Stimulated activated CD4-positive, alpha-beta T cell treated with anti-CD3 and anti-CD28 coated beads, Interleukin-4, amount 100 ng/mL, for 1 hour (primary cell): ENCODE results near the gene YBEY.
"Not testable (repeated sequence)": the region's sequence is repeated elsewhere in the genome, so short reads cannot be mapped to it uniquely, and the experiment has no call there.

ENCODE experiments used
- DNase-seq: peaks from one replicate; pipeline ENCODE4 v3.0.0-alpha.2; 2020

YBEY gene

GRCh38 chr21:46307625-46308024, 21.5 kb downstream of the YBEY start:
- no peak for DNase-seq

- no peak for DNase-seq
Observed at GRCh38 chr21:46308431-46308830, 22.3 kb downstream of the YBEY start.

DNA sequence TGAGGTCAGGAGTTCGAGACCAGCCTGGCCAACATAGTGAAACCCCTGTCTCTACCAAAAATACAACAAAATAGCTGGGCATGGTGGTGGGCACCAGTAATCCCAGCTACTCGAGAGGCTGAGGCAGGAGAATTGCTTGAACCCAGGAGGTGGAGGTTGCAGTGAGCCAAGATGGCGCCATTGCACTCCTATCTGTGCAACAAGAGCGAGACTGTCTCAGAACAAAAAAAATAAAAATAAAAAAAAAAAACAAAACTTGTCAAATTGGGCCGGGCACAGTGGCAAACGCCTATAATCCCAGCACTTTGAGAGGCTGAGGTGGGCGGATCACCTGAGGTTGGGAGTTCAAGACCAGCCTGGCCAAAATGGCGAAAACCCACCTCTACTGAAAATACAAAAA, 24.1 kb downstream of the YBEY start:
- DNase-seq: not testable (repeated sequence)

- no peak for DNase-seq
Observed at GRCh38 chr21:46311568-46311967, 25.4 kb downstream of the YBEY start.

- no peak for DNase-seq
Observed at GRCh38 chr21:46312949-46313348, 26.8 kb downstream of the YBEY start.

- DNase-seq: no peak
Observed at GRCh38 chr21:46314441-46315020, 28.4 kb downstream of the YBEY start.

- DNase-seq: no peak
Observed at GRCh38 chr21:46316708-46317324, 30.7 kb downstream of the YBEY start.

DNA sequence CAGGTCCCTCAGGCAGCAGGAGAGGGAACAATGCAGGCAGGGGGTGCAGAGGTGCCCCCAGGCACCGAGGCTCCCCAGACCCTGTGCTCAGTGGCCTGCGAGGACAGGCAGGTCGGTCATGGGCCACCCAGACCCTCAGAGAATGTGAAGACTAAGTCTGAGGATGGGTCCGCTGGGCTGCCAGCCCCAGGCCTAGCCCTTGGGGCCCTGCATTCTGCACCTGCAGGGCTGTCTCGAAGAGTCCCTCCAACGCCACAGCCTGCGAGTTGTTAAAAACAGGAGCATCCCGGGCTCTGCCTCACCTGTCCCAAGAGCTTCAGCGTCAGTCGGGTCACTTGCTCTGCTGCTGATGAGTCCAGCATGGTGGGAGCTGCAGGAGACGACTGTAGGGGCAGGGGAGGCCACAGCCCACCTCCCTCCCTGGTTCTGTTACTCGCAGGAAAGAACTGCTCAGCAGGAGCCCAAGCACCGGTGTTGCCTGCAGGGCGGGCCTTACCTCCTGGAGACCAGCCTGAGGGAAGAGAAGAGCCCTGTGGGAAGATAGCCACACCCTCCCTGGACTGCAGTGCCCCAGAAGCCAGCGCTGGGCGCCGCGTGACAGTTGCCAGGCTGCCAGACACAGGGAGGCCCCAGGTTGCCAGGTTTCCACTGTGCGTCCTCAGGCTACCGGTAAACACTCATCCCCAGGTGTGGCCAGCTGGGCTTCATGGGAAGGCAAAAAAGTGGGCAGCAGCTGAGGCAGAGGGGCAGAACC, 31.7 kb downstream of the YBEY start:
- no peak for DNase-seq

DNA sequence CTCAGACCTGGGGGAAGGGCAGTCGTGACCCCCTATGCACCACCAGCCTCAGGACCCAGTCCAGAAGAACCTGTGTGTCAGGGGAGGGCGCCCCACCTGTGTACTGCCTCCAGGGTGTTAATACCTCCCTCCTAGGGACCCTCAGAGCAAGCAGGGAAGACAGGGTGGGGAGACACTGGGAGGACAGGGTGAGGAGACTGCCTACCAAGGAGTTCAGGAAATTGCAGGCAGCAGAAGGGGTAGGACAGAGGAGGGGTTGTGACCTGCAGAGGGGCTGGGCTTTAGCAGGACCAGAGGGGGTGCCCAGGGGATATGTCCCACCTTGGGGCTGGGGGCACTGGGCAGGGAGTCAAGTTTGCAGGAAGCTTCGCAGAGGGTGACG, 32.3 kb downstream of the YBEY start:
- DNase-seq: no peak

DNA sequence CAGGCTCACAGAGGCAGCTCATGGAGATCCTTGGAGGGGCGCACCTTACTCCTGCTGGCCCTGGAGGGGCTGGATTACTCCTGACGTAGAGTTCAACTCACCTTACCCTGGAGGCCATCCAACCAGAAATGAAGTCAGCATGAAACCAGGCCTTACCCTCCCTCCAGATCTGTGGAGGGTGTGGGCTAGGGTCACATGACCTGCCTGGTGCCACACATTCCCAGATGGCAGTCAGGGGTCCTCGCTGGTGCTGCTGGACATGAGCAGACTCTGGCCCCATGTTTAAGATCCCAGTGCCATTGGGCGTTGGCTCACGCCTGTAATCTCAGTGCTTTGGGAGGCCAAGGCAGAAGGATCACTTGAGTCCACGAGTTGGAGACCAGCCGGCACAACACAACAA, 33.0 kb downstream of the YBEY start:
- DNase-seq: no peak

GRCh38 chr21:46320331-46320801, 34.2 kb downstream of the YBEY start:
- DNase-seq: no peak

- no peak for DNase-seq
Observed at GRCh38 chr21:46322351-46323226, 36.4 kb downstream of the YBEY start.

- DNase-seq: peak; percentile 6
Observed at GRCh38 chr21:46323227-46323709, 37.1 kb downstream of the YBEY start.

GRCh38 chr21:46323710-46324389, 37.7 kb downstream of the YBEY start, which contains the start of the genes C21orf58 and PCNT:
Gene C21orf58 (minus strand): TSS chr21:46323870. CDS start chr21:46322738, 1,132 bp downstream.
Gene PCNT (plus strand): TSS chr21:46324156. CDS start chr21:46324229, 73 bp downstream.
- peak; percentile 98 for DNase-seq

GRCh38 chr21:46324390-46325072, 38.4 kb downstream of the YBEY start:
- DNase-seq: peak; percentile 89

GRCh38 chr21:46325073-46325912, 39.2 kb downstream of the YBEY start:
- peak; percentile 44 for DNase-seq

GRCh38 chr21:46326110-46326703, 40.1 kb downstream of the YBEY start:
- DNase-seq: no peak

DNA sequence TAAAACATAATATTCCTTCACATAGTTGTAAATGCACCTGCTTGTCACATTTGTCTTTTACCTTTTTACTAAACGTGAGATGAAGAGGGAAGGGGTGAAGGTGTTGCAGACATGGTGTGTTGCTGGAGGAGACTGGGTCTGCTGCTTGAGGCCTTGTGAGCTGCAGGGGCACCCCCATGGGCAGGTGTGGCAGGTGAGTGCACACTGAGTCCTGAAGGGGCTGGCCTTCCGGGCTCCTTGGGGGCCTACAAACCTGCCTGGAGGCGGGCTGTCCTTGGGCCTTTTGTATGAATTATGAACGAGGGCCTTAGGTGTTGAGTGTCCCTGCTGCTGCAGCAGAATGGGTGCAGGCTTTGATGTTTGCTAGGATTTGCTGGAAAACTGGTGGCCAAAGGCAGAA, 41.6 kb downstream of the YBEY start:
- DNase-seq: no peak

GRCh38 chr21:46328151-46328550, 42.0 kb downstream of the YBEY start:
- DNase-seq: no peak

GRCh38 chr21:46329796-46330195, 43.7 kb downstream of the YBEY start:
- no peak for DNase-seq
